Type B pancreatic cell (in vitro differentiated cells): ENCODE results near the gene CIRBP. TPM values are rescaled to one million over a fixed set of nuclear protein-coding genes. Genes with fewer than 3 reads are reported as not detected.
A peak's percentile ranks its signal among the peaks of the same experiment; 100 is the strongest.

Experiments used
- DNase-seq: peaks from one replicate; pipeline ENCODE4 v3.0.0; 2021; ENCODE audit warnings: mixed read lengths; ENCODE audit not compliant: unreplicated experiment; ENCODE audit errors: extremely low spot score
- H3K27ac Mint-ChIP-seq: 2 replicates; pipeline ENCODE4 v1.8.0; 2021; ENCODE audit warnings: mild to moderate bottlenecking, mixed read lengths
- H3K27me3 Mint-ChIP-seq: 2 replicates; pipeline ENCODE4 v1.8.0; 2021; ENCODE audit warnings: mixed read lengths
- H3K36me3 Mint-ChIP-seq: 2 replicates; pipeline ENCODE4 v1.8.0; 2021; ENCODE audit warnings: mixed read lengths
- H3K4me1 Mint-ChIP-seq: one replicate; pipeline ENCODE4 v1.8.0; 2021; ENCODE audit warnings: mixed read lengths; ENCODE audit not compliant: unreplicated experiment
- H3K4me3 Mint-ChIP-seq: 2 replicates; pipeline ENCODE4 v1.8.0; 2021; ENCODE audit warnings: mild to moderate bottlenecking, mixed read lengths
- H3K9me3 Mint-ChIP-seq: 2 replicates; pipeline ENCODE4 v1.8.0; 2021; ENCODE audit warnings: mixed read lengths
- CTCF ChIP-seq: fragments of 200-600 bp; sonication (generic); conservative IDR thresholded peaks from 2 replicates; pipeline ENCODE4 v1.5.0; 2021; ENCODE audit warnings: antibody characterized with exemption, mild to moderate bottlenecking
- total RNA-seq: library from RNA; stranded (reverse); gene quantifications from 2 replicates; pipeline ENCODE4 v1.2.1, GENCODE V29; 2021; ENCODE audit warnings: low replicate concordance

Gene CIRBP
- total RNA-seq, 1 donor from 2014 or later, result 421 TPM

GRCh38 chr19:1229924-1230782, 39.0 kb upstream of the CIRBP start:
- Mint-ChIP-seq H3K36me3 (no peaks in the 10 kb centered on the region), H3K4me1 (peaks cover 13% of the 10 kb centered on the region), H3K4me3 (no peak overlapping the region), H3K9me3 (no peaks in the 10 kb centered on the region), H3K27ac (no peak overlapping the region), H3K27me3 (no peaks in the 10 kb centered on the region)
- no peak for DNase-seq
- no peak for TF ChIP-seq CTCF

- no peak for DNase-seq
- Mint-ChIP-seq H3K27me3 (no peaks in the 10 kb centered on the region), H3K4me1 (peaks cover 13% of the 10 kb centered on the region), H3K27ac (no peak overlapping the region), H3K36me3 (no peaks in the 10 kb centered on the region), H3K4me3 (no peak overlapping the region), H3K9me3 (no peaks in the 10 kb centered on the region)
- TF ChIP-seq CTCF, result no peak
Measured at GRCh38 chr19:1230783-1231489, 38.2 kb upstream of the CIRBP start.

GRCh38 chr19:1231729-1232637, 37.1 kb upstream of the CIRBP start:
- no peak for DNase-seq
- peaks cover 13% of the 10 kb centered on the region for H3K4me1 Mint-ChIP-seq
- H3K27me3 Mint-ChIP-seq, result no peaks in the 10 kb centered on the region
- TF ChIP-seq CTCF, result no peak
- no peaks in the 10 kb centered on the region for H3K36me3 Mint-ChIP-seq
- H3K27ac Mint-ChIP-seq, result peak overlapping the region; percentile 80
- H3K9me3 Mint-ChIP-seq, result no peaks in the 10 kb centered on the region
- H3K4me3 Mint-ChIP-seq, result peak overlapping the region; percentile 55

GRCh38 chr19:1232652-1233072, 36.5 kb upstream of the CIRBP start:
- no peak for DNase-seq
- Mint-ChIP-seq H3K4me3 (peak overlapping the region; percentile 55), H3K9me3 (no peaks in the 10 kb centered on the region), H3K27ac (peak overlapping the region; percentile 80), H3K4me1 (peaks cover 13% of the 10 kb centered on the region), H3K27me3 (no peaks in the 10 kb centered on the region), H3K36me3 (no peaks in the 10 kb centered on the region)
- no peak for TF ChIP-seq CTCF

GRCh38 chr19:1233115-1233667, 35.9 kb upstream of the CIRBP start:
- DNase-seq, result no peak
- Mint-ChIP-seq H3K9me3 (no peaks in the 10 kb centered on the region), H3K27me3 (no peaks in the 10 kb centered on the region), H3K27ac (no peak overlapping the region), H3K36me3 (no peaks in the 10 kb centered on the region), H3K4me1 (peaks cover 13% of the 10 kb centered on the region), H3K4me3 (no peak overlapping the region)
- no peak for TF ChIP-seq CTCF
